Hepatocyte (in vitro differentiated cells): ENCODE measurements around the gene MAP4K1. TPM values are rescaled to one million over a fixed set of nuclear protein-coding genes. Genes with fewer than 3 reads are reported as not detected.

Experiments used
- DNase-seq: peaks from one replicate; pipeline ENCODE4 v3.0.0-alpha.2; 2016; ENCODE audit warnings: low spot score
- H2AFZ ChIP-seq: fragments of 200-600 bp; sonication (generic); 2 replicates; pipeline ENCODE4 v1.6.0; 2016; ENCODE audit warnings: antibody characterized with exemption, mild to moderate bottlenecking
- H3K27ac ChIP-seq: fragments of 200-600 bp; sonication (generic); 2 replicates; pipeline ENCODE4 v1.5.1; 2016; ENCODE audit warnings: mild to moderate bottlenecking
- H3K27me3 ChIP-seq: fragments of 200-600 bp; sonication (generic); 2 replicates; pipeline ENCODE4 v1.6.1; 2016
- H3K36me3 ChIP-seq: fragments of 200-600 bp; sonication (generic); replicated peaks from 2 replicates; pipeline ENCODE4 v1.5.1; 2016; ENCODE audit warnings: low read depth; ENCODE audit not compliant: insufficient read depth
- H3K4me1 ChIP-seq: fragments of 200-600 bp; sonication (generic); 2 replicates; pipeline ENCODE4 v1.5.1; 2016; ENCODE audit warnings: mild to moderate bottlenecking, moderate library complexity; ENCODE audit not compliant: insufficient read depth
- H3K4me2 ChIP-seq: fragments of 200-600 bp; sonication (generic); 2 replicates; pipeline ENCODE4 v1.6.0; 2016
- H3K4me3 ChIP-seq: fragments of 200-600 bp; sonication (generic); 2 replicates; pipeline ENCODE4 v1.5.1; 2016; ENCODE audit warnings: mild to moderate bottlenecking
- H3K79me2 ChIP-seq: fragments of 200-600 bp; sonication (generic); 2 replicates; pipeline ENCODE4 v1.6.0; 2017; ENCODE audit warnings: mild to moderate bottlenecking
- H3K9me2 ChIP-seq: fragments of 200-600 bp; sonication (generic); replicated peaks from 2 replicates; pipeline ENCODE4 v1.6.0; 2017; ENCODE audit warnings: mild to moderate bottlenecking; ENCODE audit not compliant: insufficient read depth
- H3K9me3 ChIP-seq: fragments of 200-600 bp; sonication (generic); 2 replicates; pipeline ENCODE4 v1.5.1; 2016; ENCODE audit warnings: low read depth, mild to moderate bottlenecking
- H4K20me1 ChIP-seq: fragments of 200-600 bp; sonication (generic); 2 replicates; pipeline ENCODE4 v1.6.0; 2016; ENCODE audit warnings: mild to moderate bottlenecking; ENCODE audit not compliant: insufficient read depth, poor library complexity, severe bottlenecking
- CTCF ChIP-seq: fragments of 200-600 bp; sonication (generic); IDR thresholded peaks from 2 replicates; pipeline ENCODE4 v1.5.1; 2016; ENCODE audit warnings: antibody characterized with exemption, mild to moderate bottlenecking; ENCODE audit not compliant: poor library complexity
- EZH2 ChIP-seq: fragments of 200-600 bp; sonication (generic); IDR thresholded peaks from 2 replicates; pipeline ENCODE4 v1.6.1; 2016; ENCODE audit warnings: antibody characterized with exemption, mild to moderate bottlenecking, borderline replicate concordance
- EZH2phosphoT487 ChIP-seq: fragments of 200-600 bp; sonication (generic); IDR thresholded peaks from one replicate; pipeline ENCODE4 v1.6.1; 2018; ENCODE audit warnings: antibody characterized with exemption, mild to moderate bottlenecking, low read depth, moderate library complexity; ENCODE audit not compliant: unreplicated experiment, severe bottlenecking
- WGBS: methylation state at CpG from one replicate; pipeline ENCODE4 v1.1.6; 2016; ENCODE audit warnings: low lambda C conversion rate; ENCODE audit errors: missing lambda C conversion rate; 5-methylcytosine and 5-hydroxymethylcytosine counted together
- polyA plus RNA-seq: library from polyadenylated mRNA; unstranded; fragments of >200 nt; fragmentation: Nextera tagmentation; extraction: Ambion mirVana; gene quantifications from 2 replicates; pipeline ENCODE4 v1.2.1, GENCODE V29; 2016
- total RNA-seq: library from RNA; depleted of rRNA; stranded (reverse); fragments of >200 nt; gene quantifications from 2 replicates; pipeline ENCODE4 v1.2.3, GENCODE V29; 2014

Gene MAP4K1
- total and polyA plus RNA-seq, 2 experiments from 2014 or later = 0.57 to 2.6 TPM

GRCh38 chr19:38642176-38642575 is 24.4 kb upstream of the MAP4K1 start:
- Histone ChIP-seq H3K27ac (no peak overlapping the region), H2AFZ (no peak overlapping the region), H3K27me3 (no peaks in the 10 kb centered on the region), H4K20me1 (no peaks in the 10 kb centered on the region), H3K4me1 (no peaks in the 10 kb centered on the region), H3K4me2 (no peak overlapping the region), H3K79me2 (no peaks in the 10 kb centered on the region), H3K9me3 (no peaks in the 10 kb centered on the region), H3K9me2 (no peaks in the 10 kb centered on the region), H3K4me3 (no peak overlapping the region), H3K36me3 (no peaks in the 10 kb centered on the region)
- DNase-seq = no peak
- 69% methylated on average over 9 of the region's 9 CpGs for WGBS
- no peak for TF ChIP-seq EZH2
- TF ChIP-seq EZH2phosphoT487 = no peak
- TF ChIP-seq CTCF = no peak

- WGBS = 72% methylated on average over 4 of the region's 4 CpGs
- Histone ChIP-seq H3K4me3 (no peak overlapping the region), H3K36me3 (no peaks in the 10 kb centered on the region), H3K4me2 (no peak overlapping the region), H2AFZ (no peak overlapping the region), H4K20me1 (no peaks in the 10 kb centered on the region), H3K27ac (no peak overlapping the region), H3K9me3 (no peaks in the 10 kb centered on the region), H3K79me2 (no peaks in the 10 kb centered on the region), H3K9me2 (no peaks in the 10 kb centered on the region), H3K27me3 (no peaks in the 10 kb centered on the region), H3K4me1 (no peaks in the 10 kb centered on the region)
- TF ChIP-seq CTCF (no peak), EZH2 (no peak), EZH2phosphoT487 (no peak)
- DNase-seq = peak; percentile 22
Observed at GRCh38 chr19:38640368-38640767, 22.6 kb upstream of the MAP4K1 start.

- WGBS = 93% methylated on average over 2 of the region's 2 CpGs
- no peaks in the 10 kb centered on the region for H3K9me3 ChIP-seq
- no peak for DNase-seq
- no peaks in the 10 kb centered on the region for H3K4me1 ChIP-seq
- no peaks in the 10 kb centered on the region for H3K27me3 ChIP-seq
- H3K9me2 ChIP-seq = no peaks in the 10 kb centered on the region
- H2AFZ ChIP-seq = no peak overlapping the region
- no peak overlapping the region for H3K27ac ChIP-seq
- H3K36me3 ChIP-seq = no peaks in the 10 kb centered on the region
- H3K4me3 ChIP-seq = no peak overlapping the region
- TF ChIP-seq EZH2 (no peak), CTCF (no peak), EZH2phosphoT487 (no peak)
- H3K79me2 ChIP-seq = peaks cover 2% of the 10 kb centered on the region
- H4K20me1 ChIP-seq = no peaks in the 10 kb centered on the region
- H3K4me2 ChIP-seq = no peak overlapping the region
Observed at GRCh38 chr19:38639679-38640078, 21.9 kb upstream of the MAP4K1 start.

- Histone ChIP-seq H4K20me1 (no peaks in the 10 kb centered on the region), H3K4me1 (no peaks in the 10 kb centered on the region), H3K9me2 (no peaks in the 10 kb centered on the region), H3K79me2 (peaks cover 2% of the 10 kb centered on the region), H3K4me2 (no peak overlapping the region), H3K36me3 (no peaks in the 10 kb centered on the region), H3K27ac (no peak overlapping the region), H3K27me3 (no peaks in the 10 kb centered on the region), H3K4me3 (no peak overlapping the region), H2AFZ (no peak overlapping the region), H3K9me3 (no peaks in the 10 kb centered on the region)
- DNase-seq = no peak
- no peak for TF ChIP-seq CTCF
- WGBS = 96% methylated on average over 3 of the region's 3 CpGs
Observed at GRCh38 chr19:38638461-38638860, 20.7 kb upstream of the MAP4K1 start.
